Upper lobe of right lung (tissue), 1 donor: ENCODE data around the gene AP1M1. TPM values are rescaled to one million over a fixed set of nuclear protein-coding genes. Genes with fewer than 3 reads are reported as not detected.

Experiments used
- ATAC-seq: fragments of 200-7000 bp; cut with Tn5 transposase; one replicate; pipeline ENCODE4 v1.9.1; 2020; ENCODE audit warnings: mild to moderate bottlenecking, moderate library complexity
- DNase-seq: peaks from one replicate; pipeline ENCODE4 v3.0.0-alpha.2; 2020
- H3K27ac ChIP-seq: fragments of 200-600 bp; one replicate; pipeline ENCODE4 v1.8.0; 2022
- H3K27me3 ChIP-seq: fragments of 200-600 bp; one replicate; pipeline ENCODE4 v1.8.0; 2022; ENCODE audit warnings: mild to moderate bottlenecking
- H3K36me3 ChIP-seq: fragments of 200-600 bp; one replicate; pipeline ENCODE4 v1.8.0; 2022
- H3K4me1 ChIP-seq: fragments of 200-600 bp; one replicate; pipeline ENCODE4 v1.8.0; 2022
- H3K4me3 ChIP-seq: fragments of 200-600 bp; one replicate; pipeline ENCODE4 v1.8.0; 2022; ENCODE audit warnings: mild to moderate bottlenecking
- H3K9me3 ChIP-seq: fragments of 200-600 bp; one replicate; pipeline ENCODE4 v1.8.0; 2022
- intact Hi-C: fragments of 100-400 bp; cut with DNase I; formaldehyde crosslinking; loops from one replicate; pipeline ENCODE4 v1.11.0; 2022
- total RNA-seq: library from RNA; stranded (reverse); fragmentation: NEBNext Ultra II Directional; extraction: Animal tissue kit (Norgen Biotek cat#: 25700); gene quantifications from one replicate; pipeline ENCODE4 v1.2.1, GENCODE V29; 2021
- TF ChIP-seq, protein P1 (sequence below): fragments of 200-600 bp; IDR thresholded peaks from one replicate; pipeline ENCODE4 v1.8.0; 2022; ENCODE audit warnings: antibody characterized with exemption
- donor health status: DM: no; HTN: yes; CAD: no; lungs with severe emphysema.

Gene AP1M1
- total RNA-seq, 1 donor from 2014 or later = 72.1 TPM

DNA sequence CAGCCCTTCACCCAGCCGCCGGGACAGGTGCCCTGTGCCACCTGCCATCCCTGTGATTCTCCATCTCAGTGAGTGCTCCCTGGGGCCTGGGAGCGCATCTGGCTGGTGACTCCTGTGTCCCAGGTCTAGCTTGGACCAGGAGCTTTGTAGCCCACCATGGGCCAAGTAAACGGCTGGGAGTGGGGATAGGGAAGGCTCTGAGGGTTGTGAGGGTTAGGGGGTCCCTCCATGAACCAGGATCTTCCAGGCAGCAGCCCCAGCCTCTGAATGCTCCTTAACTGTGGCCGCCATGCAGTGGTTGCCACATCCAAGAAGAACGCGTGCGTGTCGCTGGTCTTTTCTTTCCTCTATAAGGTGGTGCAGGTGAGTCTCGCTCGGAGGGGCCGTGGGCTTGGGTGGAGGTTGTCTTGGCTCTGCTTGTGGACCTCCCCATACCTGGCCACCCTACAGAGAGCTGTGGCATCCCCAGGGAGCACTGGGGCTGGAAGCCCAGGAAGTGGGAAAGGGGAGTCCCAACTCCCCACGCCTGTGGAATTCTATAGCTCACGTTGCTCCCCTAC lies 8.4 kb downstream of the AP1M1 start:
- Histone ChIP-seq H3K9me3 (no peaks in the 10 kb centered on the region), H3K36me3 (peaks cover 76% of the 10 kb centered on the region), H3K4me3 (no peak overlapping the region), H3K27me3 (no peaks in the 10 kb centered on the region), H3K27ac (no peak overlapping the region), H3K4me1 (no peaks in the 10 kb centered on the region)
- DNase-seq (peak; percentile 46), ATAC-seq (no peak)
- TF ChIP-seq, protein P1, sequence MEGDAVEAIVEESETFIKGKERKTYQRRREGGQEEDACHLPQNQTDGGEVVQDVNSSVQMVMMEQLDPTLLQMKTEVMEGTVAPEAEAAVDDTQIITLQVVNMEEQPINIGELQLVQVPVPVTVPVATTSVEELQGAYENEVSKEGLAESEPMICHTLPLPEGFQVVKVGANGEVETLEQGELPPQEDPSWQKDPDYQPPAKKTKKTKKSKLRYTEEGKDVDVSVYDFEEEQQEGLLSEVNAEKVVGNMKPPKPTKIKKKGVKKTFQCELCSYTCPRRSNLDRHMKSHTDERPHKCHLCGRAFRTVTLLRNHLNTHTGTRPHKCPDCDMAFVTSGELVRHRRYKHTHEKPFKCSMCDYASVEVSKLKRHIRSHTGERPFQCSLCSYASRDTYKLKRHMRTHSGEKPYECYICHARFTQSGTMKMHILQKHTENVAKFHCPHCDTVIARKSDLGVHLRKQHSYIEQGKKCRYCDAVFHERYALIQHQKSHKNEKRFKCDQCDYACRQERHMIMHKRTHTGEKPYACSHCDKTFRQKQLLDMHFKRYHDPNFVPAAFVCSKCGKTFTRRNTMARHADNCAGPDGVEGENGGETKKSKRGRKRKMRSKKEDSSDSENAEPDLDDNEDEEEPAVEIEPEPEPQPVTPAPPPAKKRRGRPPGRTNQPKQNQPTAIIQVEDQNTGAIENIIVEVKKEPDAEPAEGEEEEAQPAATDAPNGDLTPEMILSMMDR = no peak
- intact Hi-C loops = no loop called here

DNA sequence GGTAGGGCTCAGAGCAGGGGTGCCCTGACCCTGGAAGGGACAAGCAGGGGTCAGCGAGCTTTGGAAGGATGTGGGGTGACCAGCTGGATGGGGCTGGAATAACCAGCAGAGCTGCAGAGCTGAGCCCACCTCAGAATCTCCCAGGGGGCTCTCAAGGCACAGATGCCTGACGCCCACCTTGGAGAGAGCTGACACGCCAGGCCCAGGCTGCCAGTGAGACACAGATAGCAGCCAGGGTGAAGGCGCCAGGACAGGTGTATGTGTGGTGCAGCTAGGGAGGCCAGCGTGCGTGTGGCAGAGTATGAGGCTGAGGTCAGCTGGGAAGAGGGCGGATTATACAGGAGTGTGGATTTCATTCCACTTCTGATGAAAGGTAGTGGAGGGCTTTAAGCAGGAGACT lies 8.9 kb downstream of the AP1M1 start:
- intact Hi-C loops = no loop called here
- Histone ChIP-seq H3K27me3 (no peaks in the 10 kb centered on the region), H3K4me3 (no peak overlapping the region), H3K27ac (no peak overlapping the region), H3K9me3 (no peaks in the 10 kb centered on the region), H3K4me1 (no peaks in the 10 kb centered on the region), H3K36me3 (peaks cover 81% of the 10 kb centered on the region)
- TF ChIP-seq, protein P1 = no peak
- no peak for ATAC-seq
- peak; percentile 55 for DNase-seq

DNA sequence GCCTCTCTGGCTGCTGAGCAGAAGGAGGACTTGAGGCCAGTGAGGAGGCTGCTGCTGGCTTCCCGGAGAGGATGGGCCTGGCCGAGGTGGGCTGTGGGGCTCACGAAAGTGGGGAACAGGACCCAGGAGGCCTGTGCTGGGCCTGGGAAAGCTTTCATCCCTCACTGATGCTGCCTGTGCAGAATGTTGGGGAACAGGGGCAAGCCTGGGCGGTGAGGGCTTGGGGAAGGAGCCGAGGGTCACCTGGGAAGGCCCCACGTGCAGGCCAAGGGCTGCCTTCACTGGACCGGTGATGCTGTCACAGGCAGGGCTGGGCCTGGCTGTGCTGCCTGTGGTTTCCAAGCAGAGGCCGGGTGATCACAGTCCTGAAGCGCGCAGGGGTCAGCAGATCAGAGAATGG lies 9.4 kb downstream of the AP1M1 start:
- peaks cover 84% of the 10 kb centered on the region for H3K36me3 ChIP-seq
- H3K27ac ChIP-seq = no peak overlapping the region
- H3K4me1 ChIP-seq = no peaks in the 10 kb centered on the region
- H3K27me3 ChIP-seq = no peaks in the 10 kb centered on the region
- ATAC-seq (no peak), DNase-seq (peak; percentile 46)
- TF ChIP-seq, protein P1 = no peak
- no peak overlapping the region for H3K4me3 ChIP-seq
- no peaks in the 10 kb centered on the region for H3K9me3 ChIP-seq
- intact Hi-C loops = no loop called here

DNA sequence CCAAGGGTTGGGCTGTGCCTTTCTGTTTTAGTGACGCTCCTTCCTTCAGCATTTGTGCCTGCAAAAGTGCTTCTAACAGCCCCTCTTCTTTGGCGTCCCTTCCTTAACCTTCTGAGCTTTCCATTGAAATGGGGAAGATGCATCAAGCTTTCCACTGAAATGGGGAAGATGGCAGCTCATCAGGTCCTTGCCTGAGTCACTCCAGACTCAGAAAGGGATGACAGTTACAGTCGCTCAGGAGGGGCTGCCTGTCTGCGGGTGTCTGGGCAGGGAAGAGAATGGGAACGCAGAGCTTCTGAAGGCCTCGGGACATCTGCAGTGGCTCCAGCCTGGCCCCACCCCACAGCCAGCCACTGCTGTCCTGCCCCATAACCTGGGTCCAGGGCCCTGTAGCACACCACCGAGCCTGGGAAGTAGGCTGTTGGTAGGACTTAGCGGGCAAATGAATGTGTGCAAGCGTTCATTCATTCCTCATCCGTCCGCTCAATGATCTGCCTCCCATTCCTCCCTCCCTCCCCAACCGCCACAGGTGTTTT lies 9.8 kb downstream of the AP1M1 start:
- Histone ChIP-seq H3K4me3 (no peak overlapping the region), H3K27me3 (no peaks in the 10 kb centered on the region), H3K9me3 (no peaks in the 10 kb centered on the region), H3K27ac (no peak overlapping the region), H3K4me1 (no peaks in the 10 kb centered on the region), H3K36me3 (peaks cover 89% of the 10 kb centered on the region)
- intact Hi-C loops = no loop called here
- TF ChIP-seq, protein P1 = no peak
- DNase-seq = peak; percentile 41
- no peak for ATAC-seq

DNA sequence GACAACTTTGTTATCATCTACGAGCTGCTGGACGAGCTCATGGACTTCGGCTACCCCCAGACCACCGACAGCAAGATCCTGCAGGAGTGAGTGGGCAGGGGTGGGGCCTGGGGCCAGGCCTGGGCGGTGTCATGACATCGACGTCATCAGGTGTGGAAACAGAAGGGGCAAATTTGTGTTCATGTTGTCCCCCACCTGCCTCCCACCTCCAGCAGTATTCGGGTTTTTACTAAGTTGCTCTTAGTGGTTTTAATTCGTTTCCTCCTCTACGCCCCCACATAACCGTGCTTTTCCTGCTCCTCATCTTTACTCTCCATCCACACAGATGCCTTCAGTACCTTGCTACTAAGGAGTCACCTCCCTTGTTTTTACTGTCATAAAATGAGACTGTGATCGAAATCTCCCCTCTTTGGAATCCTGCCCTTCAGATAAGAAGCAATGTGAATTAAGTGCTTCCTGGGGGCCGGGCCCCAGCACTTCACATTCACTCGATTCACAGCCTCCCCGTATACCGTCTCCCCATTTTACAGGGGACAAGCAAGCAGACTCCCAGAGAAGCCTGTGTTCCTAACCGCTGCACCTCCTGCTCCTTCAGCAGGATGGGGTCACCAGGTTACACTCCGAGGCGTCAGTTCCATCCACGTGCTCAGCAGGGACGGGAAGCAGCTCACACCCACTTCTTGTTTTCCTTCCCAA lies 10.5 kb downstream of the AP1M1 start:
- H3K4me1 ChIP-seq = no peaks in the 10 kb centered on the region
- intact Hi-C loops = no loop called here
- no peak overlapping the region for H3K27ac ChIP-seq
- H3K9me3 ChIP-seq = no peaks in the 10 kb centered on the region
- ATAC-seq (no peak), DNase-seq (peak; percentile 43)
- no peak overlapping the region for H3K4me3 ChIP-seq
- TF ChIP-seq, protein P1 = no peak
- H3K36me3 ChIP-seq = peaks cover 87% of the 10 kb centered on the region
- no peaks in the 10 kb centered on the region for H3K27me3 ChIP-seq
